DOHH2 (cell line): ENCODE results near the gene C16orf89.

ENCODE experiments used
- H3F3A ChIP-seq: fragments of 200-600 bp; sonication (generic), shearing (Covaris generic); 2 replicates; pipeline ENCODE4 v1.6.0; 2016; ENCODE audit warnings: antibody characterized with exemption, mild to moderate bottlenecking; ENCODE audit not compliant: control insufficient read depth, insufficient read depth
- H3K27ac ChIP-seq: fragments of 200-600 bp; sonication (generic); 2 replicates; pipeline ENCODE4 v1.5.1; 2014; ENCODE audit warnings: low read depth, mild to moderate bottlenecking, low read length, moderate library complexity
- H3K27me3 ChIP-seq: fragments of 200-600 bp; sonication (generic); 2 replicates; pipeline ENCODE4 v1.6.1; 2014; ENCODE audit warnings: mild to moderate bottlenecking, low read length, mixed read lengths; ENCODE audit not compliant: control insufficient read depth
- H3K36me3 ChIP-seq: fragments of 200-600 bp; sonication (generic); 2 replicates; pipeline ENCODE4 v1.6.1; 2014; ENCODE audit warnings: mild to moderate bottlenecking, low read length, moderate library complexity, mixed read lengths; ENCODE audit not compliant: control insufficient read depth
- H3K4me1 ChIP-seq: fragments of 200-600 bp; sonication (generic); 2 replicates; pipeline ENCODE4 v1.6.1; 2014; ENCODE audit warnings: mild to moderate bottlenecking, low read length, mixed read lengths; ENCODE audit not compliant: control insufficient read depth
- H3K4me2 ChIP-seq: fragments of 200-600 bp; sonication (generic); 2 replicates; pipeline ENCODE4 v1.6.0; 2014; ENCODE audit warnings: mild to moderate bottlenecking, low read length, moderate library complexity
- H3K4me3 ChIP-seq: fragments of 200-600 bp; sonication (generic); 2 replicates; pipeline ENCODE4 v1.5.1; 2014; ENCODE audit warnings: mild to moderate bottlenecking, low read length, mixed read lengths
- H3K79me2 ChIP-seq: fragments of 200-600 bp; sonication (generic); 2 replicates; pipeline ENCODE4 v1.6.1; 2014; ENCODE audit warnings: mild to moderate bottlenecking, low read length, mixed read lengths; ENCODE audit not compliant: control insufficient read depth
- H3K9me2 ChIP-seq: fragments of 200-600 bp; sonication (generic); replicated peaks from 2 replicates; pipeline ENCODE4 v1.6.1; 2014; ENCODE audit warnings: mild to moderate bottlenecking, low read length, mixed read lengths; ENCODE audit not compliant: control insufficient read depth
- H3K9me3 ChIP-seq: fragments of 200-600 bp; sonication (generic); 2 replicates; pipeline ENCODE4 v1.6.1; 2014; ENCODE audit warnings: antibody characterized with exemption, low read length, mixed read lengths; ENCODE audit not compliant: control insufficient read depth, insufficient read depth
- H4K20me1 ChIP-seq: fragments of 200-600 bp; sonication (generic); 2 replicates; pipeline ENCODE4 v1.6.0; 2014; ENCODE audit warnings: low read depth, mild to moderate bottlenecking, antibody characterized with exemption, low read length, moderate library complexity; ENCODE audit not compliant: control insufficient read depth, insufficient read depth
- CTCF ChIP-seq: fragments of 200-600 bp; sonication (generic); IDR thresholded peaks from one replicate; pipeline ENCODE4 v1.5.1; 2014; ENCODE audit warnings: antibody characterized with exemption, mild to moderate bottlenecking, low read depth, low read length; ENCODE audit not compliant: poor library complexity, severe bottlenecking
- EZH2phosphoT487 ChIP-seq: fragments of 200-600 bp; sonication (generic); IDR thresholded peaks from 2 replicates; pipeline ENCODE4 v1.6.1; 2017; ENCODE audit warnings: borderline replicate concordance, mild to moderate bottlenecking, antibody characterized with exemption, low read length, moderate library complexity, mixed read lengths

The C16orf89 gene

DNA sequence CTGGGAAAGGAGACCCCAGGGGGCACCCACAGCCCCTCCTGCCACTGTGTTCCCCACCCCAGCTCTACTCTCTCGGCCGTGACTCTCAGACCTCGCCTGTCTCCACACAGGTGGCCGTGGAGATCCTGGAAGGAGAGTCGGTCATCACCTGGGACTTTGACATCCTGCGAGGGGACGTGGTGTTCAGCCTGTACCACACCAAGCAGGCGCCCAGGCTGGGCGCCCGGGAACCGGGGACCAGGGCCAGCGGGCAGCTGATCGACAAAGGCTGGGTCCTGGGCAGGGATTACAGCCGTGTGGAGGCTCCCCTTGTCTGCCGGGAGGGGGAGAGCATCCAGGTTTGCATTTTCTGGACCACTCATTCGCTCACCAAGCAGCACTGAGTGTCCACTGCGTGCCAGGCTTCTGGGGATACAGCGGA, 57.4 kb downstream of the C16orf89 start:
- H3K4me2 ChIP-seq = no peak overlapping the region

GRCh38 chr16:5007256-5007655, 58.5 kb downstream of the C16orf89 start:
- H3K4me2 ChIP-seq = no peak overlapping the region
- no peaks in the 10 kb centered on the region for H3K9me2 ChIP-seq
- no peak overlapping the region for H3K4me3 ChIP-seq
- H3K4me1 ChIP-seq = no peaks in the 10 kb centered on the region
- H3K9me3 ChIP-seq = no peaks in the 10 kb centered on the region
- no peaks in the 10 kb centered on the region for H3K36me3 ChIP-seq
- H3K79me2 ChIP-seq = no peaks in the 10 kb centered on the region
- no peaks in the 10 kb centered on the region for H4K20me1 ChIP-seq
- no peaks in the 10 kb centered on the region for H3K27me3 ChIP-seq
- H3F3A ChIP-seq = no peaks in the 10 kb centered on the region
- H3K27ac ChIP-seq = no peak overlapping the region
- TF ChIP-seq CTCF (no peak), EZH2phosphoT487 (no peak)

More for the DNA sequence above, 57.4 kb downstream of the C16orf89 start:
- Histone ChIP-seq H3K27ac (no peak overlapping the region), H3K79me2 (no peaks in the 10 kb centered on the region), H4K20me1 (no peaks in the 10 kb centered on the region), H3F3A (no peaks in the 10 kb centered on the region), H3K4me1 (no peaks in the 10 kb centered on the region), H3K36me3 (no peaks in the 10 kb centered on the region), H3K9me3 (no peaks in the 10 kb centered on the region), H3K27me3 (no peaks in the 10 kb centered on the region), H3K9me2 (no peaks in the 10 kb centered on the region), H3K4me3 (no peak overlapping the region)
- no peak for TF ChIP-seq CTCF
- TF ChIP-seq EZH2phosphoT487 = no peak

DNA sequence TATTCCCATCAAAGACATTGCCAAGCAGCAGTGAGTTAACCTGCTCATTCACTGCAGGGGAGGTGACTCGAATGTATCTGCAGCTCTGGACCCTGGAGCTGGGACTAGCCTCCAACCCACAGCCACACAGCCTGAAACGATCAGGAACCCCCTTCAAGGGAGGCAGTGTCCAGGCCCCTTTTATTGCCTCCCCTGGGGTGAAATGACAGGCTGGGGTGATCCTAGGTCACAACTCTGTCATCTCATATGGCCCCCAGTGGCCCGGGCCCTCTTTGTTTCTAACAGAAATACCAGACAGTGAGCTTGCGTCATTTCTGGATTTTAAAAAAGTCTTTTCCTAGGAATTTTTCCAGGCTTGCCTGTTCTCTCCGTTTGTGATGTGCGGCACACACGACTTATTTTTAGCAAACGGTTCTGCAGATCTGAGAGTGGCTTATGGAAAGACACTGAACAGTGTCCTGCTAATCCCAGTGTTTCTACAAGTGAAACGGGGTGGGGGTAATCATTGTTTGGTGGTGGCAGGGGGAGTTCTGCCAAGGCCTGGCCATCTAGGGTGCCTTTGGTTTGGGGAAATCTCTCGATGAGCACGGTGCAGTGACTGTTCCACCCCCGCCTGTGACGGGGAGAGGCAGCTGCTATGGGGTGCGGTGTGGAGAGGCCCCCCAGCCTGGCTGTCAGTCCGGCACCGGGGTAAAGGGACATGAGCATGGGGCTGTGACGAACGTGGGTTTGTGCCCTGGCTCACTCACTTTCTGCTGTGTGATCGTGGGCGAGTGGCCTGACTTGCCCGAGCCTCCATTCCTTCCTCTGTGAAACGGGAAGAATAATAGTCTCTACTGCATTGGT, 59.2 kb downstream of the C16orf89 start:
- H3K4me1 ChIP-seq = no peaks in the 10 kb centered on the region
- H3K4me3 ChIP-seq = no peak overlapping the region
- no peaks in the 10 kb centered on the region for H3K9me2 ChIP-seq
- no peaks in the 10 kb centered on the region for H3F3A ChIP-seq
- no peak overlapping the region for H3K4me2 ChIP-seq
- no peaks in the 10 kb centered on the region for H3K27me3 ChIP-seq
- TF ChIP-seq EZH2phosphoT487 (no peak), CTCF (no peak)
- no peaks in the 10 kb centered on the region for H3K9me3 ChIP-seq
- no peaks in the 10 kb centered on the region for H3K36me3 ChIP-seq
- H3K27ac ChIP-seq = no peak overlapping the region
- no peaks in the 10 kb centered on the region for H4K20me1 ChIP-seq
- no peaks in the 10 kb centered on the region for H3K79me2 ChIP-seq
